Naive thymus-derived CD4-positive, alpha-beta T cell (primary cell): Measurements from ENCODE around the gene KCNJ12. TPM values are rescaled to one million over a fixed set of nuclear protein-coding genes. Genes with fewer than 3 reads are reported as not detected.
A peak's percentile ranks its signal among the peaks of the same experiment; 100 is the strongest.
"Not testable (repeated sequence)": the region's sequence is repeated elsewhere in the genome, so short reads cannot be mapped to it uniquely, and the experiment has no call there.

Source experiments
- ATAC-seq: fragments of 150-1000 bp; cut with Tn5 transposase; 2 replicates; pipeline ENCODE4 v1.10.0; 2021; ENCODE audit warnings: mild to moderate bottlenecking, moderate library complexity
- CTCF ChIA-PET: fragments of 350-600 bp; sonication (Branson Sonifier 250); formaldehyde crosslinking; loops from one replicate; lab custom pipeline; 2021; ENCODE audit warnings: antibody characterized with exemption; lab: Charles Lee
- POLR2A ChIA-PET: fragments of 350-600 bp; sonication (Branson Sonifier 250); formaldehyde crosslinking; loops from one replicate; lab custom pipeline; 2021; ENCODE audit warnings: antibody characterized with exemption, inconsistent platforms; lab: Charles Lee
- DNase-seq, 9 donors: peaks; one replicate each; pipeline versions ENCODE4 v3.0.0 to v3.0.0-alpha.2; 2020 to 2022; ENCODE audit warnings: mixed read lengths in 1 of 9
- H3K27ac ChIP-seq: one replicate; pipeline ENCODE4 v1.7.0; 2013; ENCODE audit warnings: mild to moderate bottlenecking, low read depth, low read length, moderate library complexity
- H3K27me3 ChIP-seq, 2 donors: one replicate each; pipeline ENCODE4 v1.7.0; 2013; ENCODE audit warnings: low read length in 2 of 2, mild to moderate bottlenecking in 2 of 2, moderate library complexity in 2 of 2; ENCODE audit not compliant: control insufficient read depth in 2 of 2, insufficient read depth in 2 of 2
- H3K36me3 ChIP-seq, 3 experiments: 1 replicate in 2 of 3; 2 replicates in 1 of 3; pipeline ENCODE4 v1.7.0; 2013; ENCODE audit warnings: low read length in 3 of 3, mild to moderate bottlenecking in 3 of 3, moderate library complexity in 1 of 3; ENCODE audit not compliant: insufficient read depth in 3 of 3, control insufficient read depth in 2 of 3
- H3K4me1 ChIP-seq, 2 donors: one replicate each; pipeline ENCODE4 v1.7.0; 2013; ENCODE audit warnings: low read length in 2 of 2, mild to moderate bottlenecking in 2 of 2, moderate library complexity in 1 of 2; ENCODE audit not compliant: control insufficient read depth in 2 of 2, insufficient read depth in 2 of 2
- H3K4me3 ChIP-seq: 2 replicates; pipeline ENCODE4 v1.7.0; 2013; ENCODE audit warnings: mild to moderate bottlenecking, low read length
- H3K9me3 ChIP-seq, 3 experiments: 1 replicate in 2 of 3; 2 replicates in 1 of 3; pipeline ENCODE4 v1.7.0; 2013; ENCODE audit warnings: low read length in 3 of 3; ENCODE audit not compliant: control insufficient read depth in 2 of 3
- H3K27ac Mint-ChIP-seq, 9 donors: one replicate each; pipeline ENCODE4 v1.8.0; 2020 to 2022; ENCODE audit warnings: mixed read lengths in 9 of 9, mild to moderate bottlenecking in 8 of 9, moderate library complexity in 5 of 9, inconsistent platforms in 2 of 9
- H3K27me3 Mint-ChIP-seq, 5 donors: one replicate each; pipeline ENCODE4 v1.8.0; 2021 to 2022; ENCODE audit warnings: mixed read lengths in 5 of 5, mild to moderate bottlenecking in 1 of 5
- H3K36me3 Mint-ChIP-seq, 5 donors: one replicate each; pipeline ENCODE4 v1.8.0; 2020 to 2022; ENCODE audit warnings: mixed read lengths in 5 of 5, mild to moderate bottlenecking in 3 of 5, inconsistent platforms in 1 of 5
- H3K4me1 Mint-ChIP-seq, 7 donors: one replicate each; pipeline ENCODE4 v1.8.0; 2020 to 2022; ENCODE audit warnings: mixed read lengths in 7 of 7, mild to moderate bottlenecking in 3 of 7, inconsistent platforms in 1 of 7
- H3K4me3 Mint-ChIP-seq, 10 donors: one replicate each; pipeline ENCODE4 v1.8.0; 2020 to 2022; ENCODE audit warnings: mild to moderate bottlenecking in 10 of 10, mixed read lengths in 10 of 10, moderate library complexity in 6 of 10, inconsistent platforms in 2 of 10
- H3K9me3 Mint-ChIP-seq, 11 donors: one replicate each; pipeline ENCODE4 v1.8.0; 2020 to 2022; ENCODE audit warnings: mixed read lengths in 11 of 11, mild to moderate bottlenecking in 4 of 11, inconsistent platforms in 1 of 11, moderate library complexity in 1 of 11
- intact Hi-C, 2 donors: fragments of 100-400 bp; cut with micrococcal nuclease; formaldehyde crosslinking; loops; one replicate each; pipeline ENCODE4 v1.15.1; 2023
- polyA plus RNA-seq, 2 donors: library from polyadenylated mRNA; unstranded; fragments of 300-500 nt; fragmentation: Illumina TruSeq; gene quantifications; one replicate each; pipeline ENCODE4 v1.2.3, GENCODE V29; 2021
- total RNA-seq, 6 experiments: library from RNA in 5 of 6; stranded (reverse) in 5 of 6; gene quantifications; 1 replicate in 5 of 6; 2 replicates in 1 of 6; pipeline ENCODE4 v1.2.3 and lab custom pipeline; 2021 to 2026

KCNJ12 gene
- total and polyA plus RNA-seq, 7 experiments from 2014 or later = 0.19 to 0.24 TPM; not detected in 5

GRCh38 chr17:21349358-21350050, 26.7 kb upstream of the KCNJ12 start:
- H3K27me3 ChIP-seq, intact Hi-C loops, H3K9me3 Mint-ChIP-seq, H3K27me3 Mint-ChIP-seq, H3K4me3 ChIP-seq, H3K4me3 Mint-ChIP-seq, DNase-seq, H3K4me1 Mint-ChIP-seq, H3K9me3 ChIP-seq, H3K27ac ChIP-seq, H3K36me3 ChIP-seq, H3K4me1 ChIP-seq, CTCF ChIA-PET, H3K36me3 Mint-ChIP-seq, POLR2A ChIA-PET, H3K27ac Mint-ChIP-seq, ATAC-seq: not testable (repeated sequence)

GRCh38 chr17:21350495-21350894, 25.7 kb upstream of the KCNJ12 start:
- CTCF ChIA-PET = interaction anchor here (0.6 kb wide), 1 partner anchor 9 kb away, joined by 6 read pairs; no protein-coding TSS in a partner anchor
- ATAC-seq, H3K4me1 Mint-ChIP-seq, intact Hi-C loops, H3K27me3 Mint-ChIP-seq, H3K36me3 Mint-ChIP-seq, H3K27ac ChIP-seq, H3K4me3 ChIP-seq, POLR2A ChIA-PET, H3K4me3 Mint-ChIP-seq, H3K36me3 ChIP-seq, DNase-seq, H3K9me3 ChIP-seq, H3K27ac Mint-ChIP-seq, H3K4me1 ChIP-seq, H3K9me3 Mint-ChIP-seq, H3K27me3 ChIP-seq: not testable (repeated sequence)

GRCh38 chr17:21351366-21352065, 24.6 kb upstream of the KCNJ12 start:
- no peaks in the 10 kb centered on the region for H3K4me1 ChIP-seq
- no peak overlapping the region for H3K27ac ChIP-seq
- ChIA-PET POLR2A (no interaction called here), CTCF (no interaction called here)
- Mint-ChIP-seq H3K27ac (peak overlapping the region in 1 of 9 donors; percentile 8), H3K4me3 (no peak overlapping the region), H3K4me1 (peaks cover 0 to 3% (median 0%) of the 10 kb centered on the region in 7 donors), H3K9me3 (peaks cover 0 to 2% (median 0%) of the 10 kb centered on the region in 11 donors), H3K27me3 (no peaks in the 10 kb centered on the region), H3K36me3 (no peaks in the 10 kb centered on the region)
- intact Hi-C loops = no loop called here
- H3K27me3 ChIP-seq = no peaks in the 10 kb centered on the region
- no peaks in the 10 kb centered on the region for H3K36me3 ChIP-seq
- no peaks in the 10 kb centered on the region for H3K9me3 ChIP-seq
- DNase-seq (peak in 1 of 9 donors; percentile 2), ATAC-seq (no peak)
- no peak overlapping the region for H3K4me3 ChIP-seq

GRCh38 chr17:21352221-21352980, 23.8 kb upstream of the KCNJ12 start:
- ChIA-PET POLR2A (no interaction called here), CTCF (no interaction called here)
- H3K9me3 Mint-ChIP-seq = peaks cover 0 to 2% (median 0%) of the 10 kb centered on the region in 11 donors
- intact Hi-C loops = no loop called here
- ATAC-seq (no peak), DNase-seq (no peak)
- H3K27me3 ChIP-seq = no peaks in the 10 kb centered on the region
- no peaks in the 10 kb centered on the region for H3K36me3 ChIP-seq
- no peaks in the 10 kb centered on the region for H3K27me3 Mint-ChIP-seq
- no peaks in the 10 kb centered on the region for H3K36me3 Mint-ChIP-seq
- H3K9me3 ChIP-seq = no peaks in the 10 kb centered on the region
- no peak overlapping the region for H3K4me3 Mint-ChIP-seq
- no peak overlapping the region for H3K4me3 ChIP-seq
- no peak overlapping the region for H3K27ac ChIP-seq
- peaks cover 0 to 3% (median 0%) of the 10 kb centered on the region in 7 donors for H3K4me1 Mint-ChIP-seq
- no peak overlapping the region for H3K27ac Mint-ChIP-seq
- H3K4me1 ChIP-seq = no peaks in the 10 kb centered on the region

- ChIA-PET POLR2A (no interaction called here), CTCF (no interaction called here)
- DNase-seq = no peak
- Mint-ChIP-seq H3K36me3 (no peaks in the 10 kb centered on the region), H3K9me3 (peaks cover 0 to 2% (median 0%) of the 10 kb centered on the region in 11 donors), H3K4me1 (peaks cover 0 to 3% (median 0%) of the 10 kb centered on the region in 7 donors), H3K4me3 (no peak overlapping the region), H3K27ac (no peak overlapping the region), H3K27me3 (no peaks in the 10 kb centered on the region)
- Histone ChIP-seq H3K27ac (no peak overlapping the region), H3K36me3 (no peaks in the 10 kb centered on the region), H3K4me3 (no peak overlapping the region), H3K27me3 (no peaks in the 10 kb centered on the region), H3K9me3 (no peaks in the 10 kb centered on the region), H3K4me1 (no peaks in the 10 kb centered on the region)
- no peak for ATAC-seq
- intact Hi-C loops = no loop called here
Measured at GRCh38 chr17:21352981-21353265, 23.2 kb upstream of the KCNJ12 start.

GRCh38 chr17:21353326-21354010, 22.7 kb upstream of the KCNJ12 start:
- Histone ChIP-seq H3K9me3 (no peaks in the 10 kb centered on the region), H3K27ac (no peak overlapping the region), H3K4me1 (no peaks in the 10 kb centered on the region), H3K27me3 (no peaks in the 10 kb centered on the region), H3K4me3 (no peak overlapping the region), H3K36me3 (no peaks in the 10 kb centered on the region)
- Mint-ChIP-seq H3K4me3 (no peak overlapping the region), H3K9me3 (peaks cover 0 to 2% (median 0%) of the 10 kb centered on the region in 11 donors), H3K27ac (no peak overlapping the region), H3K4me1 (no peaks in the 10 kb centered on the region), H3K36me3 (no peaks in the 10 kb centered on the region), H3K27me3 (no peaks in the 10 kb centered on the region)
- intact Hi-C loops = no loop called here
- no peak for ATAC-seq
- POLR2A ChIA-PET = no interaction called here
- CTCF ChIA-PET = no interaction called here
- no peak for DNase-seq
